GM06990 (cell line): ENCODE data around the gene CD47.

Experiments used
- DNase-seq: peaks from one replicate; pipeline ENCODE4 v3.0.0-alpha.2; 2011; ENCODE audit not compliant: insufficient read length; ENCODE audit errors: extremely low read depth
- H3K27me3 ChIP-seq: replicated peaks from 2 replicates; pipeline ENCODE4 v1.6.0; 2011; ENCODE audit warnings: low read length; ENCODE audit not compliant: control insufficient read depth, insufficient read depth
- H3K36me3 ChIP-seq: 2 replicates; pipeline ENCODE4 v1.5.1; 2011; ENCODE audit warnings: low read length; ENCODE audit not compliant: control insufficient read depth, insufficient read depth
- H3K4me3 ChIP-seq: replicated peaks from 2 replicates; pipeline ENCODE4 v1.5.1; 2011; ENCODE audit warnings: low read depth, mild to moderate bottlenecking, control low read depth, low read length
- TF ChIP-seq, protein P1 (sequence below): IDR thresholded peaks from 2 replicates; pipeline ENCODE4 v1.5.1; 2011; ENCODE audit warnings: low read length, control low read depth, mild to moderate bottlenecking, inconsistent platforms; ENCODE audit not compliant: insufficient read depth, poor library complexity, severe bottlenecking

Gene CD47

DNA sequence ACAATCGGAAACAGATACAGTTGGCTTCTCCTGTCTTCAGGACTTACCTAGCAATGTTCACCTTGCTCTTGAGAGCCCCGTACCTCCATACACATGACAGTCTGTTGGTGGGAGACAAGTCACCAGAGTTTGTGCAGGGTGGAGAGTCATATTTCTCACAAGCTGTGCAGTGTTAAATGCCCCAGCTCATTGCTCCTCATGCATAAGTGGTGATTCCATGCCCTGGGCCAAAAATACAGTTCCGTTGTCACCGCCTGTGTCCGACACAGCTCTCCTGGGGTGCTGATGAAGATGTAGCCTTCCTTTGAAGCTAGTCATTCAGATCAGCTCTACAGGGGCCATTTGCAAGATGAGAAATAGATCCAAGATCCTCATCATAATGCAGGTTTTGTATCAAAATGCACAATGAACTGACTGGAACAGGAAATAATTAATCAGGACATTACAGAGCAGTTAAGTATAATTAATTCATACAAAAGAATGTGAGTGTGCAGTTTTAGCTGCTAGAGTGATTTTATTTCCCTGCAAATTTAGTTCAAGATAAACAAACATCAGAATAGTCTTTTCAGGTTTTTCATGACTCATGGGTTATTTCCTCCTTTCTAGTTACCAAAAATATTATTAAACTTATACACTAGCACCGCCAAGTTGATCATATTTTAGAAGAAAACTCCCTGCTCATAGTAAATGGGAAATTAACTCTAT, 66.5 kb downstream of the CD47 start:
- no peaks in the 10 kb centered on the region for H3K27me3 ChIP-seq
- H3K4me3 ChIP-seq: no peak overlapping the region
- H3K36me3 ChIP-seq: no peaks in the 10 kb centered on the region
- TF ChIP-seq, protein P1, sequence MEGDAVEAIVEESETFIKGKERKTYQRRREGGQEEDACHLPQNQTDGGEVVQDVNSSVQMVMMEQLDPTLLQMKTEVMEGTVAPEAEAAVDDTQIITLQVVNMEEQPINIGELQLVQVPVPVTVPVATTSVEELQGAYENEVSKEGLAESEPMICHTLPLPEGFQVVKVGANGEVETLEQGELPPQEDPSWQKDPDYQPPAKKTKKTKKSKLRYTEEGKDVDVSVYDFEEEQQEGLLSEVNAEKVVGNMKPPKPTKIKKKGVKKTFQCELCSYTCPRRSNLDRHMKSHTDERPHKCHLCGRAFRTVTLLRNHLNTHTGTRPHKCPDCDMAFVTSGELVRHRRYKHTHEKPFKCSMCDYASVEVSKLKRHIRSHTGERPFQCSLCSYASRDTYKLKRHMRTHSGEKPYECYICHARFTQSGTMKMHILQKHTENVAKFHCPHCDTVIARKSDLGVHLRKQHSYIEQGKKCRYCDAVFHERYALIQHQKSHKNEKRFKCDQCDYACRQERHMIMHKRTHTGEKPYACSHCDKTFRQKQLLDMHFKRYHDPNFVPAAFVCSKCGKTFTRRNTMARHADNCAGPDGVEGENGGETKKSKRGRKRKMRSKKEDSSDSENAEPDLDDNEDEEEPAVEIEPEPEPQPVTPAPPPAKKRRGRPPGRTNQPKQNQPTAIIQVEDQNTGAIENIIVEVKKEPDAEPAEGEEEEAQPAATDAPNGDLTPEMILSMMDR: no peak
- no peak for DNase-seq

DNA sequence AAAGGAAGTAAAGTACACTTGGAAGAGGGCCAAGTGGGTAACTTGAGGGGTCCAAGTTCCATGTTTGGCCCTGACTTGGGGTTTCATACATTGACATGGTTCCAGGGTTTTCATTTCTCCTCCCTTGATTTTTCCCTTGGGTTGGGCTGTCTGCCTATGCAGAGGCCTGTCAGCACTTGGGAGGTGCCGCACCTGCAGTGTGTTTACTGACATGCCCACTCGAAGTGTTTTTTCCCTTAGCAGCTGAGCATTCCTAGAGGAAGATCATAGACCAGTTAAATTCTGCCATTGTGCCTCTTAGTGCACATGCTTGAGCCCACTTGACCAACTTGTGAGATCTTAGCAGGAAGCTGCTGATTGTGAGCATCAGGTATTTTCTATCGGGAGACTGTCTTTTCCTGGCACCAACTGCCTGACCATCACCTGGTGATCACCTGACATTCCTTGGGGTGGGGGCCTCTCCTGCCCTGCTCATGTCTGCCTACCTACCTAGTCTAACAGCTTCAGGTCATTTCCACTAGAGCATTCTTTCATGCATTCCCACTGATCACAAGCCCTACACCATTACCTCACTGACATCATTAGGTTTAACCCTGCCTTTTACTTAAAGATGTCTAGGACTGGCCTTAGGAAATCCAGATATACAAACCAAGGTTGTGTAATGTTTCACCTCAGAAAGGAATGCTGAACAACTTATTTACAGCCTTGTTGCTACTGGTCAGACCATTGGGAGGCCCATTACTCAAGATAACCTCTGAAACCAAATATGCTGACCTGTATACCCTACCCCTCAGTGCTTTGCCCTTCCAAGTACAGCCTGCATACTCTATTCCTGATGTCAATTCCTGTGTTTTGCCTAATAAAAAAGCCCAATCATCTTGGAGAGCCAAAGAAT, 68.3 kb downstream of the CD47 start:
- no peak overlapping the region for H3K4me3 ChIP-seq
- H3K36me3 ChIP-seq: no peaks in the 10 kb centered on the region
- no peak for DNase-seq
- TF ChIP-seq, protein P1: no peak
- no peaks in the 10 kb centered on the region for H3K27me3 ChIP-seq

DNA sequence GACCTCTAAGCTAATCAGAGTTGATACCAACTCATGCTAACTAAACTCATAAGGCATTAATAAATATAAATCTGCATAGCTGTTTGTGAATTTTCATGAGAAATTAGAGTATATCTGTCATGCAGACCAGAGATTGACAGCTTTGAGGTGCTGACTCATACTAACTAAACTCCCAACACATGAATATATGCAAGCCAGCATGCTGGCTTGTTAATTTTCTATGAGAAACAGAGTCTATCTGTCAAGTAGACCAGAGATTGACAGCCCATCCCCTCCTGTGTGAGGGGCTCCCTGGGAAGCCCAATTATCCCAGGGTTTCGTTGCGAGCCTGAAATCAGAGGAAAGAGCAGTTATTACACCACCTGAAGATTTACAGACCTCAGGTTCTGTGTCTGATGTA, 69.3 kb downstream of the CD47 start:
- Histone ChIP-seq H3K4me3 (no peak overlapping the region), H3K27me3 (no peaks in the 10 kb centered on the region), H3K36me3 (no peaks in the 10 kb centered on the region)
- no peak for DNase-seq
- TF ChIP-seq, protein P1: no peak

DNA sequence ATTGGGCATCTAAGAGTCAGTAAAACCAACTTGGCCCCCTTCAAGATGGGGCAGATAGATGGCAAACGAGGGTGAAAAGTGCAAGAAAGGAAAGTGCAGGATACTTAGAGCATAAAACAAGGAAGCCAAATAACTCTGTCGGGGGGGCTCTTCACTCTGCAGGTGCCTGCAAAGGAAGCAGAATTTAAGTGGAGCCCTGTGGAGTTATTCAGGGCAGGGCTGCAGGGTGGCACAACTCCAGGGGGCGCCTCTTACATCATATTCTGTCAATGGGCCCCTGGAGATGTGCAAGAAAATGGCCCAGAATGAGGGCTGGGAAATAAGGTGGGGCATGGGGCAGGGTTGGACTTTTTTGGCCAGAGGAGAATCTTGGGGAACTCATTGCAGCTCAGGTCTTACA, 69.7 kb downstream of the CD47 start:
- Histone ChIP-seq H3K36me3 (no peaks in the 10 kb centered on the region), H3K27me3 (no peaks in the 10 kb centered on the region), H3K4me3 (no peak overlapping the region)
- no peak for DNase-seq
- TF ChIP-seq, protein P1: no peak

DNA sequence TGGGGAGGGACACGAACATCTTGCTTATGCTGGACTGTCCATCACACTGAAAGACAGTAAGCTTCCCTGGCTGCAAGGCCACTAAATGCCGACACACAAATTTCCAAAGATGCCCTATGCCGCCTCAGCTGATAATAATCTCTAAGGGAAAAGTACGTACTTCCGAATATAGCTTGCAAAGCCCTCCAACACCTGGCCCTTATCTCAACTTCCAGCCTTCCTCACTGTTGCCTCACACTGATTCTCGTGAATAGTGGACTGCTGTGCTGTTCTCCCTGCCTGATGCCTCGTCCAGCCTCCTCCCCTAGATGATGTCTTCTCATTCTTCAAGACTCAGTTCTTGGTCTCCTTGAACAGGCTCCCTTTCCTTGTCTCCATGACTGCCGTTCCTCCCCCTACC, 72.3 kb downstream of the CD47 start:
- H3K27me3 ChIP-seq: no peaks in the 10 kb centered on the region
- DNase-seq: no peak
- no peaks in the 10 kb centered on the region for H3K36me3 ChIP-seq
- no peak overlapping the region for H3K4me3 ChIP-seq
- TF ChIP-seq, protein P1: no peak
